HG02885 (cell line): Measurements from ENCODE around the gene MSANTD2.

Experiments used
- ATAC-seq: cut with Tn5 transposase; IDR thresholded peaks from one replicate; pipeline ENCODE4 v1.9.1; 2021; ENCODE audit warnings: mild to moderate bottlenecking; ENCODE audit not compliant: unreplicated experiment, poor library complexity

The MSANTD2 gene

GRCh38 chr11:124800226-124800929 is at the start of gene MSANTD2:
Gene MSANTD2, minus strand, starts transcription at chr11:124800406. Its CDS starts 26 bp downstream, at chr11:124800380.
- ATAC-seq, result peak; percentile 92

- ATAC-seq, result no peak
Observed at GRCh38 chr11:124846070-124846673, 46.0 kb upstream of the MSANTD2 start.

DNA sequence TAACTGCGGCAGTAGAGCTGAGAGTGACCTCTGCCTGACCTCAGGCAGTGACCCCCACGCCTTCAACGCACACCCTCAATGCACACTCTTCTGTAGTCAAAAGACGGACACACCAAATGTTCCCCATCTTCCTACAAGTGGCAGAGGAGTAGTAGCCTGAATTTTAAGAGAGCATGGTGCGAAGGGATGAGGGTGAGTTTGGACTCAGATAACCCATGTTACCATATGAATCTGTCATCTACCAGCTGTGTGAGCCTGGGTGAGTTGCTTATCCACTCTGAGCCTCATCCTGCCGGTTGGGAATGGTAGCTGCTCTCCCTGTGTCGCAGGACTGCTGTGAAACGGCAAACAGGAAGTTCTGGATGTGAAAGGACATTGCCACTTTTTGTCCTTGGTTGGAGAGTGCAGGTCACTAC is 44.5 kb upstream of the MSANTD2 start:
- no peak for ATAC-seq

DNA sequence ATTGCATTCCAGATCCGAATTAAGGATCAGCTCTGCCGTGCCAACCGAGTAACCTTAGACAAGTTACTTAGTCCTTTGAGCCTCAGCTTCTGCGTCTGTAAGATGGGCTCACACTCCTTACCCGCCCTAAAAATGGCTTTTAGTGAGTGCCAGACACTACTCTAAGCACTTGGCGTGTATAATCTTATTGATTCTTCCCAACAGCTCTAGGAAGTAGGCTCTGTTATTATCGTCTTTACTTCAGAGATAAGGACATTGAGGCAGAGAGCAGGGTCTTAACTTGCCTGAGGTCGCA is 43.4 kb upstream of the MSANTD2 start:
- ATAC-seq, result no peak

DNA sequence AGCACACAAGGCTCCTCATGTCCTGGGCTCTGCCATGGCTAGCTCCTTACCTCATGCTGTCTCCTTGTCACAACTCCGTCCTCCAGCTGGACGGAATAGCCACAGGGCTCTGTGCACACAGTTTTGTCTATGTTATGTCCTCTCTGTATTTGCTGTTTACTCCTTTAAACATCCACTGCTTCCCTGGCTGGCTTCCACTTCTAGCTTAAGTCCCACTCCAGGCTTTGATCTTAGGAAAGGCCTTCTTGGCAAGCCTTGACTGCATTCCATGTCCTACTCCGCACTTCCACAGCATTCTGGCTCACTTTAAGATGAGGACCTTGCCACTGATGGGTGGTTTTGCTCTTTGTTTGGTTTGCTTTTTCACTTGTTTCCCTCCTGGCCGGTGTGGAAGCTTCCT is 42.1 kb upstream of the MSANTD2 start:
- no peak for ATAC-seq

DNA sequence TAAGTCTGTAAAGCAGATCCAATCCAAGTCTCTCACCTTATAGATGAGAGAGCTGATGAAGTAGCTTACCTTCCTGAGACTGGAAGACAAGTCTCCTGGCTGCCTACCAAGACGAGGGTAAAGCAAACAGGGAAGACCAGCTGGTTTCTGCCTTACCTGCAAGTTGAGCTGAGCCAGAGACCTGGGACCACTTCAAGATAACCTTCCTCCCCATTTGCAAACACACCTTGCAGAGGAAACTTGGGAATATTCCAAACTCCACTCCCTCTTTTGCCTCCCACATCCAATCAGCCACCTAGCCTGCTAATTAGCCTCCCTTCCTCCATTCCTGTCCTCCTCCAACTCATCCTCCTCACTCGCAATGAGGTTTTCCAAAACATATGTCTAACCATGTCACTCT is 41.6 kb upstream of the MSANTD2 start:
- ATAC-seq, result no peak

DNA sequence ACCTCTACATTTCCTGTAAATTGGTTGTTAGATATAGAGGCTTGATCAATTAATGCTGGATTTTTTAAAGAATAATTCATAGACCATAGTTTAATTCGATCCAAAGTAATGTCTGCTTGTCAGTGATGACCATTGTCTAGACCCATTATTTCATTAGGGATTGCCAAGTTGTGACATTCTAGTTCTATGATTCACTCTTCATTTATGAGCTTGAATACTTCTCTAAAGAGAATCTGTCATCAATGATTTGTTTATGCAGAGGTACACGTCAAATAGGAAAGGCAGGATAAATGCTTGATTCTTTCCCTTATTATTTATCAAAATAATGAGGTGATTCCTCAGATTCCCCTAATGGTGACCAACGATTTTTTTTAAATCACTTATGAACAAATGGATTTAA is 41.0 kb upstream of the MSANTD2 start:
- no peak for ATAC-seq

DNA sequence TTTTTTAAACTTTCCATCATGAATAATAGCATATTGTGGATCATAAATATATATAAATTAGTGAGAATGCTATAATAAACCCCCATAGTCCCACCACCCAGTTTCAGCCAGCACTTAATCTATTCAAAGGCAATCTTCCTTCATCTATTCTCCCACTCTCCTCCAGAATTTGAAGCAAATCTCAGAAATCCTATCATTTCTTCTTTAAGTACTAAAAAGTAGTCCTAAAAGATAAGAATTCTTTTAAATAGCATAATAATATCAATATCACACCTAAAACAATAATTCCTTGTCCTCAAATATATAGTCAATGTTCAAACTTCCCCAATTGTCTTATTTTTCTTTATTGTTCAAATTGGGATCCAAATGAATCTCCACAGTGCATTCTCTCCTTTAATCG is 40.5 kb upstream of the MSANTD2 start:
- no peak for ATAC-seq

- no peak for ATAC-seq
Observed at GRCh38 chr11:124839972-124840621, 39.9 kb upstream of the MSANTD2 start.

DNA sequence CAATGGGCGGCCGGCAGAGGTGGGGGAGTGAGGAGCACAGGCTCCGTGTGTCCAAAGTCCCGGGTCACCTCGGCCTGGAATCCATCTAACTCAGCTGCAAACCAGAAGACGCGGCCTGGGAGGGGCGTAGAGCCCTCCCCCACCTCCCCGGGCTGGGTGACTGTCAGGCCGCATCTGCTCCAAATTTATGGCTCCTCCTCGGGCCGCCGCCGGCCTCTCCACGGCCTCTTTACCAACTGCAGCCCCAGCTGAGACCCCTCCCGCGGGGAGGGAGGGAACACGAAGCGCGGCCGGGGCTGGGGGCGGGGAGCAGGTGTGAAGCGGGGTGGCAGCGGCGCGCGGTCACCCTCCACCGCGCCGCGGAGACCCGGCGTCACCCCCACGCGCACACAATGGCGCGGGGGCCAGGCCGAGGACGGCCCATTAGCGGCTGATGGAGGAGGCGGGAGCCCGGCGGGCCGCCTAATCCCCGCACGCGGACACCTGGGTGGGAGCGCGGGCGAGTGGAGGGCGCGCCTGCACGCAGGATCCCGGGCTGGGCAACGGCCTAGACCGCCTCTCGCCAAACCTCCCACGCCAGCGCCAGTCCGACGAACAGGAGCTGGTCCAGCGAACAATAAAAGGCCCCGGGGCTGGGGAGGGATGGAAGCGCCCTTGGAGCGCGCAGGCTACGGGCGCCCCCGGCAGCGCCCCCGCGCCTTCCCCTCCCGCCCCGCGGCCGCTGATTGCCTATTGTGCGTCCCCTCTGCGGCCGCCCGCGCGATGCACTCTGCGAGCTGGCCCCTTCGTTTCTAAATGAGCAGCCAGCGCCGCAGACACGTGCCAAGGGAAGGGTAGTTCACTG is 39.1 kb upstream of the MSANTD2 start:
- ATAC-seq, result no peak

- no peak for ATAC-seq
Observed at GRCh38 chr11:124838805-124839127, 38.6 kb upstream of the MSANTD2 start.

- ATAC-seq, result no peak
Observed at GRCh38 chr11:124837491-124837856, 37.3 kb upstream of the MSANTD2 start.

DNA sequence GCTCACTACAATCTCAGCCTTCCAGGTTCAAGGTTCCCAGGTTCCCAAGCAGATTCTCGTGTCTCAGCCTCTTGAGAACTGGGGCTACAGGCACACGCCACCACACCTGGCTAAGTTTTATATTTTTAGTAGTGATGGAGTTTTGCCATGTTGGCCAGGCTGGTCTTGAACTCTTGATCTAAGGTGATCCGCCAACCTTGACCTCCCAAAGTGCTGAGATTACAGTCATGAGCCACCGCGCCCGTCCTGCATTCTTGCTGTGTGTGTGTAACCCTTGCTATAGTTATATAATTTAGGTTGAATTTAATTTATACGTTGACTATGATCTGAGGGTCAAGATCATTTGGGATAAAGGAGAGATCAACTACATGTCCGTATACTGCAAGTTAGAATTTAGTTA is 35.7 kb upstream of the MSANTD2 start:
- ATAC-seq, result no peak

- ATAC-seq, result no peak
Observed at GRCh38 chr11:124834526-124835180, 34.4 kb upstream of the MSANTD2 start.

- no peak for ATAC-seq
Observed at GRCh38 chr11:124832571-124832970, 32.4 kb upstream of the MSANTD2 start.

DNA sequence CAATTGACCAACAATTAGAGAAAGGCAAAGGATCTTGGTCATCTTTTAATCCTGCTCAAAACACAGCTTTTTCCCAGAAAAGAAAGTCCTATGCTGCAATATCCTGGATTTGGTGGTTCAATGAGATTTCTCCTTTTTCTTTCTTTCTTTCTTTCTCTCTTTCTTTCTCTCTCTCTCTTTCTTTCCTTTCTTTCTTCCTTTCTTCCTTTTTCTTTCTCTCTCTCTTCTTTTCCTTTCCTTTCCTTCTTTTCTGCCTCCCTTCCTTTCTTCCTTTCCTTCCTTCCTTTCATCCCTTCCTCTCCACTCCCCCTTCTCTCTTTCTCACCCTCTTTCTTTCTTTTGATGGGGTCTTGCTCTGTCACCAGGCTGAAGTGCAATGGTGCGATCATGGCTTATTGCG is 31.7 kb upstream of the MSANTD2 start:
- no peak for ATAC-seq

GRCh38 chr11:124830749-124831148 is 30.5 kb upstream of the MSANTD2 start:
- no peak for ATAC-seq

- no peak for ATAC-seq
Observed at GRCh38 chr11:124829986-124830385, 29.8 kb upstream of the MSANTD2 start.

DNA sequence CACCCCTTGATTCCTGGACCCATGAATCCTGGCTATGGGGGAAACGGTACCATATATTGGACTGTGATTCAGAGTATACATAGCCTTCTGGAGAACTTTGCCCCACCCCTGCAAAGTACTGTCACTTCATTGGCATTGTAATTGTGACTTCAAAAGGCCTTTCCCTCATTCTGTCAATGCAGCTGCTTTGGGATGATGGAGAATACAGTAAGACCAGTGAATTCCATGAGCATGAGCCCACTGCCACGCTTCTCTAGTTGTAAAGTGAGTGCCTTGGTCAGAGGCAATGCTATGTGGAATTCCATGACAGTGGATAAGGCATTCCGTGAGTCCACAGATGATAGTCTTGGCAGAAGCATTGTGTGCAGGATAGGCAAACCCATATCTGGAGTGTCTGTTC is 25.7 kb upstream of the MSANTD2 start:
- ATAC-seq, result no peak

DNA sequence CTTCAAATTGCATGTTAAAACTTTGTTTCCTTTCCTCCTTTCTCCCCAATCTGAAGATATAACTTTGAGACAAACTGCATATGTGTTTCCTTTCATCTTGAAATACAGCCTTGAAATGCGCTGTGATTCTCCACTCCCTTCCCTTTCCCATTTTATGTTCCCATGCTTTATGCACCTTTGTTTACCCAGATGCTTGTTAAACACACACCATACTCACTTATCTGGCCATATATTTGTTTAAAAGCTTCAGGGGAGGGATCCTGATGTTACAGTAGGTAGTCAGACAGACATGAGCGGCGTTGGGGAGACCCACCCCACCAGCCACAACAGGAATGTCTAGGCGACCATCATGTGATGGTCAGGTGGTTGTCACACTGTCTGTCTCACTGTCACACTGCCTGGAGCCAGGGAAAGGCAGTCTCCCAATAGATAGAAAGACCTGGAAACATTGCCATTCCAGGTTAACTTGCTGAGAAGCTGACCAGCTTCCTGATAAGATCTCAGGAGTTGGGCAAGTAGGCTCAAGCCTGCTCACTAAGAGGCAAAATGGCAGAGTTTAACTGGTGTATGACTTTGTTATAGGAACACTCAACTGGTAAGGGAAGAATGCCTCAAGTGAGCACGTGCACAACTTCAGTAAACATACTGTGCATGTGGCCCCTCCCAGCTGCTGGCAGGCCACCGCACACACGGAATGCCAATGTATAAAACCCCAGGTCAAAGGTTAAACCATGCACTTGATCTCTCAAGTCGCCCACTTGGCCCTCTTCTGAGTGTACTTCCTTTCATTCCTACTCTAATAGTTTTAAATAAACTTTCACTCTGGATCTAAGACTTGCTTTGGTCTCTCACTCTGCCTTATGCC is 23.5 kb upstream of the MSANTD2 start:
- no peak for ATAC-seq
